GM21723 (cell line): ENCODE results near the gene SLC22A5.

ENCODE experiments used
- ATAC-seq: cut with Tn5 transposase; IDR thresholded peaks from one replicate; pipeline ENCODE4 v1.9.1; 2021; ENCODE audit warnings: mild to moderate bottlenecking, moderate library complexity; ENCODE audit not compliant: unreplicated experiment

Gene SLC22A5

DNA sequence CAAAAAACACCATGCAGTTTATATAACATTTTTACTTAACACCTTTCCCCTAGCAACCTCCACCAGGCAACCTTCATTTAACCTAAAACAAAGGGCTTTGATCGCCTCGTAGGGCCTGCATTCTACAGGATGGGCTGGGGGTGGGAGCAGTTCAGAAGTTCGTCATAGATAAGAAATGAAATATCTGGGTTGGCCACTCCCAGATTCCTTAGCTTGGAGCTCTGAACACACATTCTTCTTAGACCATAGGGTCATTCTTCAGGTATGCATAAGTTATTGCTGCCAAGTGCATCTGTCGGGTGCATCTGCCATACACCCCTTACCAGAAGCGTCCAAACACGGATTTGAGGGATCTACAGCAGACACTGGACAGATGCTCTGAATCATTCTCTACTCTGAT is 4.3 kb upstream of the SLC22A5 start:
- no peak for ATAC-seq

DNA sequence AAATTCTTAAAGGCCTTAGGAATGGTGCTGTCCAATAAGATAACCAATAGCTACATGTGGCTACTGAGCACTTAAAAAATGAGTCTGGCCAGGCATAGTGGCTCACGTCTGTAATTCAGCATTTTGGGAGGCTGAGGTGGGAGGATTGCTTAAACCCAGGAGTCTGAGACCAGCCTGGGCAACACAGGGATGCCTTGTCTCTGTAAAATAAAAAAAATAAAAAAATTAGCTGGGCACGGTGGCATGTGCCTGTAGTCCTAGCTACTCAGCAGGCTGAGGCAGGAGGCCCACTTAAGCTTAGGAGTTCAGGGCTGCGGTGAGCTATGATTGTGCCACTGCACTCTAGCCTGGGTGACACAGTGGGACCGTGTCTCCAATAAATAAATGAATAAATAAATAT is 1.3 kb upstream of the SLC22A5 start:
- ATAC-seq = no peak

DNA sequence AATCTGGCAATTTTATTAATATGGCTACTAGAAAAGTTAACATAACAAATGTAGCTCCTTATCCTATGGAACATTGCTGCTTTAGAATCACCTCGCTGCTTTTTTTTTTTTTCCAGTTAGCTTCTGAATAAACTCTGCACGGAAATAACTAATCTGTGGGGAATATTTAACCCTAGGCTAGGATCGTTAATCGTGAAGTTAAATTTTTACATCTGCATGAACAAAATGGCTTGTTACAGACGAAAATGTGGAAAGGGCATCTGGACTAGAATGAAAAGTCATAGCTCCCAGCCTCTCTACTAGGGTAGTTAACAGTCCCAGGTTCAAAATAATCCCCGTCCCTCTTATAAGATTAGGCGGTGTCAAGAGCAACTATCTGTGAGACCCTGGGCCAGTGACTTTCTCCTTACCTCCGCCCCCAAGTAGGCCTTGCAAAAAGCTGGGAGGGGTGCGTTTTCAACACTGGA is 470 bp upstream of the SLC22A5 start:
- no peak for ATAC-seq

DNA sequence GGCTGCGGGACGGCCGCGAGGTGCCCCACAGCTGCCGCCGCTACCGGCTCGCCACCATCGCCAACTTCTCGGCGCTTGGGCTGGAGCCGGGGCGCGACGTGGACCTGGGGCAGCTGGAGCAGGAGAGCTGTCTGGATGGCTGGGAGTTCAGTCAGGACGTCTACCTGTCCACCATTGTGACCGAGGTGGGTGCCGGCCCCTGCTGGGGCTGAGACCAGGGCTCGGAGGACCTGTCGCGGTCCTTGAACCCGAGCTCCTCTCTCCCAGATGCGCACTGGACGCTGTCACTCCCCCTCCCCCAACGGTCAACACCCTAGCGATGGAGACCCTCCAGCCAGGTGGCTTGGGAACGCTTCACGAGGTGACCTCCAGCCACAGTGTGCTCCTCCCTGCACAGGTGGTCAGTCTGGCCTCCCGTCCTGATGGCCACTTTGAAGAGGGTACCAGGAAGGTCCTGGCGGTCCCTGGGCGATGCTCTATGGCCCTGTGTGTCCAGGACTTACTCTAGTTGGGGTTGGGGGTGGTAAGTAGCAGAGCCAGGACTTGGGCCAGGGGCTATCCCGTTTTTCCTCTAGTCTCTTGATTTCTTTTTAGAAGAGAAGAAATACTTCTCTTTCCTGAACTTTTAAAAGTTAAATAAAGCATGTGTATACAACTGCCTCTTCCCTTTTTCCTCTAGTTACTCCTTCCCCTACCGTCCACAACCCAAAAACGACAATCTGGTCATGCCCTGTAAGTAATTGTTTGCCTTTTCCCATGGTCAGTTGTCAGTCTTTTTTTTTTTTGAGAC is 866 bp downstream of the SLC22A5 start:
- no peak for ATAC-seq

DNA sequence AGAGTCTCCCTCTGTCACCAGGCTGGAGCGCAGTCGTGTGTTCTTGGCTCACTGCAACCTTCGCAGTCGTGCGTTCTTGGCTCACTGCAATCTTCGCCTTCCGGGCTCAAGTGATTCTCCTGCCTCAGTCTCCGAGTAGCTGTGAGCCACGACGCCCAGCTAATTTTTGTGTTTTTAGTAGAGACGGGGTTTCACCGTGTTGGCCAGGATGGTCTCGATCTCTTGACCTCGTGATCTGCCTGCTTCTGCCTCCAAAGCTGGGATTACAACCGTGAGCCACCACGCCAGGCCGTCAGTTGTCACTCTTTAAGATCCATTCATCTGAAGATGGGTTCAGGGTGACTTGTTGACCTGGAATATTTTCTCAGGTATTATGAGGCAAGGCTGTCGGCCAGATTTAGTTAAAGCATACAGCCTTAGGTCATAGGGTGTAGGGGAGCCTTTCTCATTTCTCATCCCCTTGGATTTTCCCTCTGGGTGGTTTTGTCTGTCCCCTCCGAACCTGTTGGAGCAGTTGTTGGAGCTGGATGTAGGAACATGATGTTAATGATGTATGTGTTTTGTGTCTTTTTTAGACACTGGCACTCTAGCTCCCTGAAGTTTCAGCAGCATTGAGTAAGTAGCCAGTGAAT is 1.6 kb downstream of the SLC22A5 start:
- ATAC-seq = no peak

DNA sequence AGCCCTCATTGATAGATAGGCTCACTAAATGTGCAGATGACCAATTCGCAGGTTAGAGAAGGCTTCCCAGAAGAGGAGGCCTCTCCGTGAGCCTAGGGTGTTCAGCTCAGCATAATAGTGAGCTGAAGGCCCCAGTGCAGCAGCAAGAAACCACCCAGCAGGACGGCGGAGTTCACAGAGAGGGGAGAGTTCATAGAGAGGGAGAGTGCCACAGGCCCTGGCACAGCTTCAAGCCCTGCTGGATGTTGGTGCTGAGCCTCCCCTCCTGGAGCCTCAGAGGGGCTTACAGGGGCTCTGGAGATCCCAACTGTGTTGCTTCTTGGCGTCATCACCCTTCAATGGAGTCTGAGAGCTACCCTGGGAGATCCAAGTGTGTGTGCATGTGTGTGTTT is 2.1 kb downstream of the SLC22A5 start:
- no peak for ATAC-seq

DNA sequence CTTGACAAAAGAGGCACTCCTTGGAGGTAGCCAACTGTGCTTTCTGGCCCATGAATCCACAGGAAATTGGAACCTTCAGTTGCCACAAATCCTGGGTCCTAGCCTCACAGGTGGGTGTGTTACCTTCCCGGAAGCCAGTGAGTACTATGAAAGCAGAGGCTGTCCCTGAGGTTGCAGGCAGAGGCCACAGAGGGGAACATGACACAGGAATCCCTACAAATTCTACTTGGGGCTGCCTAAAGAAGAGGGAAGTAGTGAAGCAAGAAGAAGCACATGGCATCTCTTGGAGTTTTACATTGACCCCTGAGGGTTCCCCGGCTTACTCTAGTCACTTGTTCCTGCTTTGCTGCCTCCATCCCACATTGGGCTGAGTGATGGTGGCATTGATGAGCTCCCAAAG is 2.6 kb downstream of the SLC22A5 start:
- ATAC-seq = no peak

DNA sequence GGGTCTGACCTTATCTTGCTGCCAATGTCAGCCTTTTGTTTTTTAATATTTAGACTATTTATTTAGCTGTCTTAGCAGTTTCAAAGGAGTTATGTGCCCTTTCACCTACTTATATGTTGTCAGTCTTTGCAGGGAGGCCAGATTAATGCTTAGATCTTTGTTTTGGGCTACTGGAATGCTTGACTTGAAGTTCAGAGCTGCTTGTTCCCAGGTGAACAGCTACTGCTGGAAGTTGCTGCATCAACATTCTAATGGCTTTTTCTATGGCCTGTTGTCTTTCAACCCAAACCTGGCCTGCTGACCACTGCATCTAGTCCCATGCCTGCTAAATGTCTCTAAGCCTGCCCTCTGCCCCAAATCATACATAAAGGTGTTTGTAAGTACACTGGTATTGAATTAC is 3.0 kb downstream of the SLC22A5 start:
- ATAC-seq = no peak

DNA sequence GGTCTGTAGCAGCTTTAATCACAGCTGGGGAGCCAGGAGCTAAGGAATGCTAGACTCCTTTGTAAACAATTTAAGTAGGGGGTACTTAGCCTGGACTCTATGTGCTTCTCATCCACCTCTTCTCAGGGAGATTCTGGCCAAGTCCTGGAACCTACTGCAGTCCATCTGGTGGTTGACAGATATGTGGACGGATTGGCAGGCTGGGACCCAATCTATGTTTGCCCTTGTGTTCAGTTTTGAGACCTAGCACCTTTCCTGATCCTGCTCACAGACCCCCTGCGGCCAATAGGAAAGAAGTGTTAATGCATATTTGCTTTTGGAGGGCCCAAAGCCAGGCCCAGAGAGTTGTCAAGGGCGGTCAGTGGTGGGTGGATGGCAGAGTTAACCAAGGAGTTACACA is 6.4 kb downstream of the SLC22A5 start:
- no peak for ATAC-seq

DNA sequence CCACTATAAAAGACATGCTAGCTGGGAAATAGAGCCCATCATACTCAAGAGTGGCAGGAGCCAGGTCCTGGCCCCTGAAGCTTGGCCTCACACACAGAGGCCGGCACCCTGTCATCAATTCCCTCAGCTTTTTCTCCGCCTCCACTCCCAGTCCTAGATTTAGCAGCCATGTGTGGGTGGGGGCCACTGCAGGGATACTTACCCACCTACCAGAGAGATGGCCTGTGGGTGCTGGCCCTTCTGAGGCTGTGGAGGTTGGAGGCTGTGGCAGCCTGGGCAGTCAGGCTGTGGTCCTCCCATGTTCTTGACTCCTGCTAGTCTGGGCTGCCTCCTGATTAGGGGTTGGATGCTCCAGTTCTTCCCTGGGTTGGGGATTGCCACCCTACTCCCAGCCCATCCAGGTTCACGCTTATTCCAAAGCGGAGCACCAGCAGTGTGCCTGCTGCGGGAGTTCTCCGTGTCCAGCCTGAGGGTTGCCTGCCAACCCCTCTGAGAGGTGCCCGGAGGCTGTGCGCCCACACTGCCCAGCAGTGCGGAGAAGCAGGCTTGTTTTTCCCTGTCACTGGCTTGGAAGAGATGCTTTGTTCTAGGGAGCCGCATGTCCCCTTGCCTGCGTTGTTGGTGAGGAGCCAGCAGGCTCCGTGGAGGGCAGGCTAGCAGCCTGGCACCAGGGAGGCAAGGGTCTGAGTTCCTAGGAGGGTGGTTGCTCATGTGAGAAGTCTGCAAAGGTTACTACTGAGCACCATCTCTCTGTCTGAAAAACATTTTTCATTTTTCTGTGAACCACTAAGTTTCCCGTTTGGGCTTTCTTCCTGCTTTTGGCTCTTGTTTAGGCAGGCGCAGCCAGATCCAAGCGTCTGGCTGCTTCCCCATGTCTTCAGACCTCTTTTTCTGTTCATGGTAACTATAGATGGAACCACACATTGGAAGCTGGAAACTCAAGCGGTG is 7.5 kb downstream of the SLC22A5 start:
- ATAC-seq = no peak

DNA sequence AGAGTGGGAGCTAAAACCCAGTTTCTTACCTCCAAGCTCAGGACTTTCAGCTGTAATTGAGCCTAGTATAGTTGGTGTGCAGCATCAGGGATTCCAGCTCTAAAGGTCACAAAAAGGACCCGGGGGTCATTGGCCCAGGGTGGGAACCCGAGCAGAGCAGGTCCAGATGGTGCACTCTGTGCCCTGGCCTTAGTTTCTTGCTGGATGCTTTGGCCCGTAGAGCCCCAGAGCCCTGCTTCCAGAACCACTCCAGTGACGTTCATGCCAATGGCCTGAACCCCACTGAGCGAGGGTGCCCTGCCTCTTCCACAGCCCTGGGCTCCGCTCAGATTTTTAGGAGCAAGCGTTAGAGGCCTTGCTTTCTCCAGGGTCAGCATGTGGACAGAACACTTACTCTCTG is 8.2 kb downstream of the SLC22A5 start:
- ATAC-seq = no peak

DNA sequence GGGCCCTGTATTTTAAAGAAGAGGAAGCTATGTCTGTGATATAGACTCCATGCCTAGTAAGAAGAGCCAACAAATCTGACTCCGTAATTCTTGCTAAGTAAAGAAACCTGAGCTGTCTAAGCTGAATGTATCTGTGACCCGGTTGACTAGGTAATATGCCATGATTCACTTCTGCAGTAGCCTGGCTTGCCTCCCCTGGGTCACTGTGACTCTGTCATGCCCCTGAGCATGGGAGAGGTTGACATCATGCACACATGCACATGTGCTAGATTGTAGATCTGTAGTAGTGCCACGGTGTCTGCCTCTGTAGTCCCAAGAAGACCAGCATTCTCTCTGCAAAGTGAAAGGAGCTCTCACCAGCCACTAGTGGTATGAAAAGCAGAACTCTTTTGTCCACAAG is 9.1 kb downstream of the SLC22A5 start:
- no peak for ATAC-seq

DNA sequence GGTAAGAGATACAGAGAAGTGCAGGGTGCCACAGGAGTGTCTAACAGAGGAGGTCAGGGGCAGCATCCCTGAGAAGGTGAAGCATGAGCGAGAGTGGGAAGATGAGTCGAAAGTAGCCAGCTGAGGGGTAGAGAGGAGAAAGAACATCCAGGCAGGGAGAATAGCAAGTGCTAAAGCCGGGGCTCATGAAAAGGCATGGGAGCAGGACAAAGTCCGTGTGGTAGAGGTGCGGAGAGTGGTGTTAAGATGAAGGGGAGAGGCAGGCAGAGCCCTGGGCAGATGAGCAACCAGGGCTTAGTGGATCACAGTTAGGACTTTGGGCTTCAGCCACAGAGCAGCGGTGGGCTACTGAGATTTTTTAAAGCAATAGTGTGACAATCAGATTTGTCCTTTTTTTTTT is 10.5 kb downstream of the SLC22A5 start:
- no peak for ATAC-seq

DNA sequence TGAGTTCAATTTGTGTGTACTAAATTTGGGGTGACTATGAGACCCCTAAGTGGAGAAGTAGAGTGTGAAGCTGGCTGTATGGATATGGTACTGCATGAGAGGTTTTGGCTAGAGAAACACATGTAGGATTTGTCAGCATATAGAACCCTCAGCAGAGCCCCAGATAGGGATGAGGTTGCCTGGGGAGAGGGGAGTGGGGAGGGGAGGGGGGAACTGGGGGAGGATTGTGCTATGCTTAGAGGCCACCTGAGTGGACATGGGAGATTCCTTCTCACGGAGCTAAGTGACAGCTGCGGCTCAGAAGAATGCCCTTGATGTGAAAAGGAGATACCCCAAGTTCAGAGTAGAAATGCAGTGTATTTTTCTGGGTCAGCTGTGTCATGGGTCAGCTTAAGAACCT is 11.2 kb downstream of the SLC22A5 start:
- no peak for ATAC-seq

DNA sequence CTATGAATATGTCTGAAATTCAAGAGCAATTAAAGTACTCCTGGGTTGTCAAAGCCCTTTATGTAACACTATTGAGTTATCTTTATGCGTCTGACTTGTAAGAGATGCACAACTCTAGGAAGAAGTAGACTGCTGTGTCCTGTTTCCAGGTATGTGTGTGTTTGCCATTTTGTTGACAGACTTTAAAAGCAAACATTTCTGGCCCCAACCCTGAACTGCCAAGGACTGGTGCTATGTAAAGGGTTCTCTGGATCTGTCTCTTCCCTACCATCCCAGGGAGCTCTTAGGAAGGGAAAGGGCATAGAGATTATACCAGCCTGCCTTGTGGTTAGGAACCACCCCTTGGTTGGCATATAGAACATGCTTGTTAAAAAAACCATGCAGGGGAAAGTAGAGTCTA is 12.1 kb downstream of the SLC22A5 start:
- no peak for ATAC-seq

DNA sequence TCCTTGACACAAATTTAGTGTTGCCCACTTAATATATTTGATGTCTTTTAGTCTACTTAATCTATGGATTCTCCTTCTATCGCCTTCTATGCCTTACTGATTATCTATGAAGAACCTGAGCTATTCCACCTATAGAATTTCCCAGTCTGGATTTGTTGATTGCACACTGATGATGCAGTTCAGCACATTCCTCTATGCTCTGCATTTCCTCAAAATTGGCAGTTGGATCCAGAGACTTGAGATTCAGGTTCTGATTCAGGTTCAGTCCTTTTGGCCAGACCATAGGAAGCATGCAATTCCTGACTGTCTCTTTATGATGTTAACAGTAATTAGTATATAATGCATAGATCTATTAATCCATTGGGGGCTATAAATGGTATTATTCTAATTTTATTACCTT is 13.8 kb downstream of the SLC22A5 start:
- no peak for ATAC-seq

DNA sequence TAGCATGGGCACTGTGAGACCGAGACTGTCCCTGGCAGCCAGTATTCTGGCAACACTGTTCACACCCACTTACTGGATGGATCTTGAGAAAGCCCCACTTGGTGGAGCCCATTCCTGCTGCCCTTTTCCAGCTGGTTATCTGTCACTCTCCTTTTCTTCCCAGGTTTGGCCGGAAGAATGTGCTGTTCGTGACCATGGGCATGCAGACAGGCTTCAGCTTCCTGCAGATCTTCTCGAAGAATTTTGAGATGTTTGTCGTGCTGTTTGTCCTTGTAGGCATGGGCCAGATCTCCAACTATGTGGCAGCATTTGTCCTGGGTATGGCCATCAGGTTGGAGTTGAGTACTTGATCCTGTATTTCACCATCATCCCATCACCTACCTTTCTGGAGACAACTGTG is 14.5 kb downstream of the SLC22A5 start:
- ATAC-seq = no peak

DNA sequence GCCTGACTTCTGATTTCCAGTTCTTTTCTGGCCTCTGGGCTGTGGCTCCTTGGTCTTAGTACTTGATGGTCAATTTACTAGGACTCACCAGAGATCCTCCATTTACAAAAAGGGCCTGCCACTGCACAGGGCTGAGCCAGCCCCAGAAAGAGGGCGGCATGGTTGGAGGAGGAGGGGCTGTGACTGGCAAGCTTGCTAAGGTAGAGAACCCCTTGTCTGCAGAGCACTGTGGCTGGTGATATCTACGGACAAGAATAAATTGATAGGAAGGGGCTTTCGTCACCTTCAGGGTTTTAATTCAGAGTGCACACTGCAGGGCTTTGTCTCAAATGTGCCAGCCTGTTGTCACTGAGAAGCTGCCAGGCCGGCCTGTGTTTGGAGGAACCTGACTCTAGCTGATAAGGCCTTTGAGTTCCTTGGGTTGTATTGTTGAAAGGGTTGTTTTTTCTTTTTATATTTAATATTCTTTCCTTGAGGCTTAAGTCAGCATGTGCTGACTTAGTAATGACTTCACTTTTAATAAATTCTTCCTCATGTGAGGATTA is 15.1 kb downstream of the SLC22A5 start:
- no peak for ATAC-seq

DNA sequence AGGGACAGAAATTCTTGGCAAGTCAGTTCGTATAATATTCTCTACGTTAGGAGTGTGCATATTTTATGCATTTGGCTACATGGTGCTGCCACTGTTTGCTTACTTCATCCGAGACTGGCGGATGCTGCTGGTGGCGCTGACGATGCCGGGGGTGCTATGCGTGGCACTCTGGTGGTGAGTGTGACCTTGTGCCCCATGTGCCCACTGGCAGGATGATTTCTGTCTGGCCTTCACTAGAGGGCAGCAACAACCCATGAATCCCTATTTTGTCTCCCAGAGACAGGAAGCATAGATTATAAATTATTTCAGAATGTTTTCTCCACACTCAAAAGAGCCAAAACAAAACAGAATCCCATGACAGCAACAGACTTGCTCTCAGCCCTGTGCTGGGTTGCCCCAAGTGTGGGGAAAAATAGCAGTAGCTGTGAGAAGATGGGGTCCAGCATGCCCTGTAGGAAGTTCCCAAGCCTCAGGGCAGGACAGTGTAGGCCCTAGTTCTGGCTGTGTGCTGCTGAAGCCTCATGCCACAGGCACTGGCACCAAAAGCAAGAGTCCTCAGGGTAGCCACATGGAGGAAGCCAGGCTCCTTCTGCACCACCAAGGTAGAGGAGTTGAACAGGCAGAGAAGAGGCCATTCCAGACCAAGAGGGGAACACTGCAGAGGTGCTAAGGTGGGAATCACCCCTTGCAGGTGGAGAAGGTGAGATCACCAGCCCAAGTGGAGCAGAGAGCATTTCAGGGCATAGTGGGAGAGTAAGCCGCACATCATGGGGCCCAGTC is 16.0 kb downstream of the SLC22A5 start:
- ATAC-seq = no peak

DNA sequence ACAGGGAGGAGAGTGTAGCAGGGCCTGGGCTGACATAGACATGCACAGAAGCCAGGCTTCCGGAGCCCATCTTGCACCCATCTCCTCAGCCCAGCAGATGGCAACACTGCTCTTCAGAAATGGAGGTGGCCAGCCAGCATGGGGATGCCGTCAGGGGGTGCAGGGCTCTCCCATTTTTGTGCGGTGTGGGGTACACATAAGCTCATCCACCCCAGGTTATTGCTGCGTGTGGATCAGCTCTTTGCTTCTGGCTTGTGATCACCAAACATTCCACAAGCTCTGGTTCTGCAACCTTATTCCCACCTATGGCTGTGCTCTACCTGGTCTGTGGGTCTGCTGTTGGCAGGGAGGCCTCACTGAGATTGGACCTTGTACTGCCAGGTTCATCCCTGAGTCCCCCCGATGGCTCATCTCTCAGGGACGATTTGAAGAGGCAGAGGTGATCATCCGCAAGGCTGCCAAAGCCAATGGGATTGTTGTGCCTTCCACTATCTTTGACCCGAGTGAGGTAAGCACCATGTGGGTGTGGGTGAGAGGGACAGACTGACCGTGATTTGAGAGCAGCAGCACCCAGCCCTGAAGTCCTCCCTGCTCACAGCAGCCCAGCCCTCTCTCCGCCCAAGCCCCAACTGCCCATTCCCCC is 17.3 kb downstream of the SLC22A5 start:
- ATAC-seq = peak; percentile 92
